SK-N-SH (cell line): Measurements from ENCODE around the gene CCDC71.

Experiments
- GABPA ChIP-seq: IDR thresholded peaks from 2 replicates; pipeline ENCODE4 v1.4.0; 2012; ENCODE audit warnings: low read depth, mild to moderate bottlenecking
- GATA2 ChIP-seq: sonication (generic); formaldehyde crosslinking; IDR thresholded peaks from 2 replicates; pipeline ENCODE4 v1.5.0; 2020; ENCODE audit warnings: mild to moderate bottlenecking, missing genetic modification reagents
- POLR2AphosphoS5 ChIP-seq: IDR thresholded peaks from 2 replicates; pipeline ENCODE4 v1.6.1; 2012; ENCODE audit warnings: low read depth, low read length
- RFX5 ChIP-seq: IDR thresholded peaks from 2 replicates; pipeline ENCODE4 v1.6.1; 2012; ENCODE audit warnings: mild to moderate bottlenecking, improper control_type of control experiment, low read length
- SIN3A ChIP-seq: IDR thresholded peaks from 2 replicates; pipeline ENCODE4 v1.6.1; 2012; ENCODE audit warnings: low read depth, mild to moderate bottlenecking, low read length, moderate library complexity, borderline replicate concordance
- YY1 ChIP-seq: IDR thresholded peaks from 2 replicates; pipeline ENCODE4 v1.4.0; 2012; ENCODE audit warnings: low read depth, mild to moderate bottlenecking
- TF ChIP-seq, protein P1 (sequence below): fragments of 200-600 bp; sonication (generic); IDR thresholded peaks from 2 replicates; pipeline ENCODE4 v1.6.1; 2017; ENCODE audit warnings: antibody characterized with exemption, mild to moderate bottlenecking, moderate library complexity
- TF ChIP-seq, protein P2 (sequence below): IDR thresholded peaks from 2 replicates; pipeline ENCODE4 v1.4.0; 2012; ENCODE audit warnings: low read depth
- TF ChIP-seq, protein P3 (sequence below): IDR thresholded peaks from 2 replicates; pipeline ENCODE4 v1.6.1; 2012; ENCODE audit warnings: mild to moderate bottlenecking, low read depth, low read length, moderate library complexity

DNA sequence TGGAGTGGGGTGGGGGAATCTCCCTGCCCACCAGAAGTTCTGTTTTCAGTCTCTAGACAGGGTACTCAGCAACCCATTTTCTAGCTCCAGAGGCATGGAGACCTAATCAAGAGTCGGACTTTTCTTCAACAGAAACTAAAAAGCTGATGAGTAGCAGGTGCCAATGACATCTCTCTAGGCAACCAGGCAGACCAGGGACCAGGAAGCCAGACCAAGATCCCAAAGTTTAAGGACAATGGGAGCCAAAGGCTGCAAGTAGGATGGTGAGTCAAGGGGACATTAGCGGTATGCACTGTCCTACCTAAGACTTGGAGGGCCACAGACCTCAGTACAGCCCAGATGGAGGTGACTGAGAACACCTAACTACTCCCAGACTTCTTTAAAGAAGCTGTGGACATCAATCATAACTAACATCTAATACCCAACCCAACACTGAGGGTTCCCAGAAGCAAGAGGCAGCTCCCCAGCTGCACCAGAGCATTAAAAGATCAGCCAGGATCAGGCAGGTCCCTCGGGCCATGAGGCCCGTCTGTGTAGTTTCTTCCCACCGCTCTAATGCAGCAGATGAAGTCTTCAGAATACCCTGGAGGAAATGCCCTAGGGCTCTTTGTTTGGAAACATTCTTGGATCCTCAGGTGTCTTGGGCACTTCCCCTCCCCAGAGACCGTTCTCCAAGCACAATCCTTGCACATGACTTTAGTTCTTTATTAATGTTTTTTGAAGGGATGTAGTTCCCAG lies 979 bp downstream of the CCDC71 start:
- TF ChIP-seq, protein P1, sequence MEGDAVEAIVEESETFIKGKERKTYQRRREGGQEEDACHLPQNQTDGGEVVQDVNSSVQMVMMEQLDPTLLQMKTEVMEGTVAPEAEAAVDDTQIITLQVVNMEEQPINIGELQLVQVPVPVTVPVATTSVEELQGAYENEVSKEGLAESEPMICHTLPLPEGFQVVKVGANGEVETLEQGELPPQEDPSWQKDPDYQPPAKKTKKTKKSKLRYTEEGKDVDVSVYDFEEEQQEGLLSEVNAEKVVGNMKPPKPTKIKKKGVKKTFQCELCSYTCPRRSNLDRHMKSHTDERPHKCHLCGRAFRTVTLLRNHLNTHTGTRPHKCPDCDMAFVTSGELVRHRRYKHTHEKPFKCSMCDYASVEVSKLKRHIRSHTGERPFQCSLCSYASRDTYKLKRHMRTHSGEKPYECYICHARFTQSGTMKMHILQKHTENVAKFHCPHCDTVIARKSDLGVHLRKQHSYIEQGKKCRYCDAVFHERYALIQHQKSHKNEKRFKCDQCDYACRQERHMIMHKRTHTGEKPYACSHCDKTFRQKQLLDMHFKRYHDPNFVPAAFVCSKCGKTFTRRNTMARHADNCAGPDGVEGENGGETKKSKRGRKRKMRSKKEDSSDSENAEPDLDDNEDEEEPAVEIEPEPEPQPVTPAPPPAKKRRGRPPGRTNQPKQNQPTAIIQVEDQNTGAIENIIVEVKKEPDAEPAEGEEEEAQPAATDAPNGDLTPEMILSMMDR: no peak
- TF ChIP-seq, protein P2, sequence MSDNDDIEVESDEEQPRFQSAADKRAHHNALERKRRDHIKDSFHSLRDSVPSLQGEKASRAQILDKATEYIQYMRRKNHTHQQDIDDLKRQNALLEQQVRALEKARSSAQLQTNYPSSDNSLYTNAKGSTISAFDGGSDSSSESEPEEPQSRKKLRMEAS: no peak
- TF ChIP-seq, protein P3, sequence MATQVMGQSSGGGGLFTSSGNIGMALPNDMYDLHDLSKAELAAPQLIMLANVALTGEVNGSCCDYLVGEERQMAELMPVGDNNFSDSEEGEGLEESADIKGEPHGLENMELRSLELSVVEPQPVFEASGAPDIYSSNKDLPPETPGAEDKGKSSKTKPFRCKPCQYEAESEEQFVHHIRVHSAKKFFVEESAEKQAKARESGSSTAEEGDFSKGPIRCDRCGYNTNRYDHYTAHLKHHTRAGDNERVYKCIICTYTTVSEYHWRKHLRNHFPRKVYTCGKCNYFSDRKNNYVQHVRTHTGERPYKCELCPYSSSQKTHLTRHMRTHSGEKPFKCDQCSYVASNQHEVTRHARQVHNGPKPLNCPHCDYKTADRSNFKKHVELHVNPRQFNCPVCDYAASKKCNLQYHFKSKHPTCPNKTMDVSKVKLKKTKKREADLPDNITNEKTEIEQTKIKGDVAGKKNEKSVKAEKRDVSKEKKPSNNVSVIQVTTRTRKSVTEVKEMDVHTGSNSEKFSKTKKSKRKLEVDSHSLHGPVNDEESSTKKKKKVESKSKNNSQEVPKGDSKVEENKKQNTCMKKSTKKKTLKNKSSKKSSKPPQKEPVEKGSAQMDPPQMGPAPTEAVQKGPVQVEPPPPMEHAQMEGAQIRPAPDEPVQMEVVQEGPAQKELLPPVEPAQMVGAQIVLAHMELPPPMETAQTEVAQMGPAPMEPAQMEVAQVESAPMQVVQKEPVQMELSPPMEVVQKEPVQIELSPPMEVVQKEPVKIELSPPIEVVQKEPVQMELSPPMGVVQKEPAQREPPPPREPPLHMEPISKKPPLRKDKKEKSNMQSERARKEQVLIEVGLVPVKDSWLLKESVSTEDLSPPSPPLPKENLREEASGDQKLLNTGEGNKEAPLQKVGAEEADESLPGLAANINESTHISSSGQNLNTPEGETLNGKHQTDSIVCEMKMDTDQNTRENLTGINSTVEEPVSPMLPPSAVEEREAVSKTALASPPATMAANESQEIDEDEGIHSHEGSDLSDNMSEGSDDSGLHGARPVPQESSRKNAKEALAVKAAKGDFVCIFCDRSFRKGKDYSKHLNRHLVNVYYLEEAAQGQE: no peak
- TF ChIP-seq POLR2AphosphoS5 (no peak), RFX5 (no peak), GATA2 (no peak), SIN3A (no peak), YY1 (no peak), GABPA (no peak)
